ENCODE measurements around the gene ATP5MC2. TPM values are rescaled to one million over a fixed set of nuclear protein-coding genes. Genes with fewer than 3 reads are reported as not detected.

The ATP5MC2 gene
- polyA plus RNA-seq, 3 donors: 498 to 587 (median 522) TPM

- intact Hi-C loops (cut with micrococcal nuclease): loop anchor here (2.0 to 10.0 kb wide), 2 partner anchors 41 to 503 kb away; no protein-coding TSS in a partner anchor
- Histone ChIP-seq H3K36me3 (replicated peaks in 1 of 2; ENCODE audit: control insufficient read depth in 1 of 2, insufficient read depth in 2 of 2, low read length in 2 of 2) (no peaks in the 10 kb centered on the region), H2AFZ (ENCODE audit: insufficient read depth, low read depth, low read length, poor library complexity, severe bottlenecking) (no peak overlapping the region), H3K79me2 (ENCODE audit: insufficient read depth, low read length) (no peaks in the 10 kb centered on the region), H4K20me1 (ENCODE audit: insufficient read depth, low read length) (no peaks in the 10 kb centered on the region), H3K27me3 (ENCODE audit: control insufficient read depth in 2 of 2, insufficient read depth in 2 of 2, low read length in 2 of 2) (peaks cover 74 to 83% of the 10 kb centered on the region in 2 donors), H3K9me3 (replicated peaks in 1 of 2; ENCODE audit: control insufficient read depth in 1 of 2, insufficient read depth in 1 of 2, low read length in 2 of 2) (peaks cover 0 to 17% of the 10 kb centered on the region in 2 donors), H3K9ac (ENCODE audit: insufficient read depth, low read length, poor library complexity, severe bottlenecking) (no peak overlapping the region), H3K27ac (ENCODE audit: low read depth in 1 of 2, low read length in 2 of 2) (no peak overlapping the region), H3K4me2 (replicated peaks; ENCODE audit: extremely low read depth, low read length, poor library complexity, severe bottlenecking) (no peak overlapping the region), H3K4me3 (replicated peaks in 1 of 3; ENCODE audit: low read depth in 2 of 3, low read length in 3 of 3) (no peak overlapping the region), H3K4me1 (ENCODE audit: control insufficient read depth in 1 of 2, insufficient read depth in 2 of 2, low read length in 2 of 2) (peaks cover 3% of the 10 kb centered on the region in 2 donors)
- peaks cover 0 to 3% of the 10 kb centered on the region in 2 donors for H3K36me3 Mint-ChIP-seq
- peaks cover 13% of the 10 kb centered on the region for H3K4me1 Mint-ChIP-seq
- peaks cover 0 to 15% (median 8%) of the 10 kb centered on the region in 7 donors for H3K9me3 Mint-ChIP-seq
- WGBS (ENCODE audit: insufficient coverage): 2% methylated on average over 8 of the region's 8 CpGs
- peak overlapping the region in 1 of 7 donors; percentile 64 for H3K27ac Mint-ChIP-seq
- H3K4me3 Mint-ChIP-seq: peak overlapping the region in 1 of 2 donors; percentile 20
- peaks cover 81 to 91% (median 83%) of the 10 kb centered on the region in 3 donors for H3K27me3 Mint-ChIP-seq (ENCODE audit: low read depth in 3 of 3)
- DNase-seq: peak; percentile 48 to 70 (median 52)
- peak; percentile 93 for TF ChIP-seq CTCF (IDR thresholded peaks at IDR 0.05)
These were observed 25.8 kb upstream of the ATP5MC2 start for GRCh38 chr12:53701518-53702264.

GRCh38 chr12:53700567-53700966, 24.7 kb upstream of the ATP5MC2 start:
- Histone ChIP-seq H3K9ac (ENCODE audit: insufficient read depth, low read length, poor library complexity, severe bottlenecking) (no peak overlapping the region), H3K9me3 (replicated peaks in 1 of 2; ENCODE audit: control insufficient read depth in 1 of 2, insufficient read depth in 1 of 2, low read length in 2 of 2) (peaks cover 0 to 17% of the 10 kb centered on the region in 2 donors), H3K36me3 (replicated peaks in 1 of 2; ENCODE audit: control insufficient read depth in 1 of 2, insufficient read depth in 2 of 2, low read length in 2 of 2) (no peaks in the 10 kb centered on the region), H3K27me3 (ENCODE audit: control insufficient read depth in 2 of 2, insufficient read depth in 2 of 2, low read length in 2 of 2) (peaks cover 81 to 89% of the 10 kb centered on the region in 2 donors), H2AFZ (ENCODE audit: insufficient read depth, low read depth, low read length, poor library complexity, severe bottlenecking) (no peak overlapping the region), H3K79me2 (ENCODE audit: insufficient read depth, low read length) (no peaks in the 10 kb centered on the region), H3K4me1 (ENCODE audit: control insufficient read depth in 1 of 2, insufficient read depth in 2 of 2, low read length in 2 of 2) (peaks cover 13 to 14% of the 10 kb centered on the region in 2 donors), H3K4me2 (replicated peaks; ENCODE audit: extremely low read depth, low read length, poor library complexity, severe bottlenecking) (no peak overlapping the region), H3K4me3 (replicated peaks in 1 of 3; ENCODE audit: low read depth in 2 of 3, low read length in 3 of 3) (no peak overlapping the region), H3K27ac (ENCODE audit: low read depth in 1 of 2, low read length in 2 of 2) (no peak overlapping the region), H4K20me1 (ENCODE audit: insufficient read depth, low read length) (no peaks in the 10 kb centered on the region)
- peaks cover 24% of the 10 kb centered on the region for H3K4me1 Mint-ChIP-seq
- no peak for DNase-seq
- H3K27ac Mint-ChIP-seq: no peak overlapping the region
- H3K27me3 Mint-ChIP-seq (ENCODE audit: low read depth in 3 of 3): peaks cover 84 to 92% (median 84%) of the 10 kb centered on the region in 3 donors
- H3K9me3 Mint-ChIP-seq: peaks cover 0 to 22% (median 11%) of the 10 kb centered on the region in 7 donors
- H3K36me3 Mint-ChIP-seq: peaks cover 0 to 9% of the 10 kb centered on the region in 2 donors
- intact Hi-C loops (cut with micrococcal nuclease): loop anchor here in 1 of 2 donors (1.0 to 10.0 kb wide), 2 partner anchors 46 to 504 kb away; no protein-coding TSS in a partner anchor
- peak overlapping the region in 1 of 2 donors; percentile 52 for H3K4me3 Mint-ChIP-seq
- WGBS (ENCODE audit: insufficient coverage): no CpG with 5 or more reads among the region's 6 CpGs
- TF ChIP-seq CTCF (IDR thresholded peaks at IDR 0.05): no peak

Measured in CD14-positive monocyte (primary cell).